Kidney epithelial cell (primary cell): ENCODE measurements around the gene TMEM132E. TPM values are rescaled to one million over a fixed set of nuclear protein-coding genes. Genes with fewer than 3 reads are reported as not detected.

Experiments
- DNase-seq: peaks from one replicate; pipeline ENCODE4 v3.0.0-alpha.2; 2010; ENCODE audit warnings: low read depth
- H3K27me3 ChIP-seq: 2 replicates; pipeline ENCODE4 v1.6.0; 2011; ENCODE audit warnings: low read length; ENCODE audit not compliant: control insufficient read depth, insufficient read depth
- H3K36me3 ChIP-seq: 2 replicates; pipeline ENCODE4 v1.5.1; 2011; ENCODE audit warnings: low read length; ENCODE audit not compliant: control insufficient read depth, insufficient read depth
- H3K4me3 ChIP-seq: 2 replicates; pipeline ENCODE4 v1.5.1; 2011; ENCODE audit warnings: low read depth, mild to moderate bottlenecking, control low read depth, low read length
- CTCF ChIP-seq: IDR thresholded peaks from 2 replicates; pipeline ENCODE4 v1.5.1; 2011; ENCODE audit warnings: mild to moderate bottlenecking, moderate library complexity, low read length, control low read depth, inconsistent platforms; ENCODE audit not compliant: insufficient read depth, poor library complexity, severe bottlenecking
- total RNA-seq: library from RNA; depleted of rRNA; stranded (reverse); fragments of >200 nt; gene quantifications from 2 replicates; pipeline ENCODE4 v1.2.3, GENCODE V29; 2015

TMEM132E gene
- total RNA-seq, 1 donor from 2014 or later, result 0.13 TPM

DNA sequence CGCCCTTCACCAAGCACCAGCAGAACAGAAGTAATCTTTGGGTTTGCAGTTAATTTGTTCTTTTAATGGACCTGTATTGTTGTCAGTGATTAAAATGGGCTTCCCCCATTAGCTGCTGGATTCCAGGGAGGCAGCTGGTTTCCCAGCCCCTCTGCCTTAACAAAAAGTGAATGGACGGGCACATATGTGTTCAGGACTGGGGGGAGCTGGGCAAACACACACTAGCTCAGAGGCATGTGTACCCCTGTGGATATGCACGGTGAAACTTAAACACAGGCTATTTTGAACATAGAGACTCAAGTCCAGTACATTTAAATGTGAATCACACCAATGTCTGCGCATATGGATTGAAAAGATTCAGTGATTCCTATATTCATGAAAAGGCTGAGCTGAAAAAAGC is 25.5 kb upstream of the TMEM132E start:
- DNase-seq, result no peak
- no peak for TF ChIP-seq CTCF
- no peak overlapping the region for H3K4me3 ChIP-seq
- H3K36me3 ChIP-seq, result no peaks in the 10 kb centered on the region
- H3K27me3 ChIP-seq, result no peaks in the 10 kb centered on the region

- H3K27me3 ChIP-seq, result no peaks in the 10 kb centered on the region
- no peak for DNase-seq
- no peak for TF ChIP-seq CTCF
- no peak overlapping the region for H3K4me3 ChIP-seq
- H3K36me3 ChIP-seq, result no peaks in the 10 kb centered on the region
Observed at GRCh38 chr17:34556384-34556783, 23.0 kb upstream of the TMEM132E start.

- no peaks in the 10 kb centered on the region for H3K27me3 ChIP-seq
- no peaks in the 10 kb centered on the region for H3K36me3 ChIP-seq
- TF ChIP-seq CTCF, result no peak
- no peak for DNase-seq
- no peak overlapping the region for H3K4me3 ChIP-seq
Observed at GRCh38 chr17:34556931-34557330, 22.5 kb upstream of the TMEM132E start.

DNA sequence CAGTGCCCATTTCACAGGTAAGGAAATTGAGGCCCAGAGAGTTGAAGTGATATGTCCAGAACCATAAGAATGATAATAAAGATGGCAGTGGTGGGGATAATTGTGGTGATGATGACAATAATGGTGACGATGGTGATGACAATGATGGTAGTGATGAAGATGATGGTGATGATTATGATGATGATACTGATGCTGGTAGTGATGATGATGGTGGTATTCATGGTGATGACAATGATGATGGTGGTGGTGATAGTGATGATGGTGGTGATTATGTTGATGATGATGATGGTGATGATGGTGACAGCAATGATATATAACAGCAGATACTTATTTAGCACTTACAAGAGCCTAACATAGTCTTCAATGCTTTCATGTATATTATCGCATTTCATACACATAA is 18.1 kb upstream of the TMEM132E start:
- H3K27me3 ChIP-seq, result no peaks in the 10 kb centered on the region
- no peak for DNase-seq
- no peak overlapping the region for H3K4me3 ChIP-seq

GRCh38 chr17:34562387-34562786 is 17.0 kb upstream of the TMEM132E start:
- peak; percentile 18 for TF ChIP-seq CTCF
- no peaks in the 10 kb centered on the region for H3K27me3 ChIP-seq
- no peak for DNase-seq
- no peak overlapping the region for H3K4me3 ChIP-seq
- no peaks in the 10 kb centered on the region for H3K36me3 ChIP-seq

More for the DNA sequence above, 18.1 kb upstream of the TMEM132E start:
- TF ChIP-seq CTCF, result no peak
- no peaks in the 10 kb centered on the region for H3K36me3 ChIP-seq

DNA sequence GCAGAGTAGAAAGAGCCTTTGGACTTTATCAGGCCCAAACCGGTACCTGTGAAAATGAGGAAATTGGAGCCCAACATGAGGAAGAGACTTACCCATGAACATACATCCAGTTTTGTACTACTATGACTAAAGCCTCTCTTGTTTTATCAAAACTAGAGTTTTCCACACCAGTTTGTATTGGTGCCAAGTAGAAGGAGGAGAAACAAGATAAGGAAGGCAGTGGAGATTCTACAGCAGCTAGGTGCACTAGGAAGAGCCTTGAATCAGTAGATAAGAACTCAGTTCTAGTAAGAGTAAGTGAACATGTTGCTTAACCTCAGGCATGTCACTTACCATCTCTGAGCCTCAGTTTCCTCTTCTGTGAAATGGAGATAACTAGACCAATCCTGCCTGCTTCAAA is 13.7 kb upstream of the TMEM132E start:
- no peak overlapping the region for H3K4me3 ChIP-seq
- no peaks in the 10 kb centered on the region for H3K36me3 ChIP-seq
- H3K27me3 ChIP-seq, result no peaks in the 10 kb centered on the region
- no peak for DNase-seq
- no peak for TF ChIP-seq CTCF
